ENCODE measurements around the gene SULT4A1. TPM values are rescaled to one million over a fixed set of nuclear protein-coding genes. Genes with fewer than 3 reads are reported as not detected.

Gene SULT4A1
- total and polyA plus RNA-seq, 2 of the 8 experiments (the other 6 are each of a cell fraction or from before 2014, with no cell fraction given), result 9.1 to 11.8 TPM

GRCh38 chr22:43887391-43887790, 25.1 kb upstream of the SULT4A1 start (continued):
- TF ChIP-seq ATF2 (IDR thresholded peaks at IDR 0.05; ENCODE audit: low read length), result no peak
